ENCODE measurements around the gene KCNF1.

Gene KCNF1

GRCh38 chr2:10879624-10880585 lies 31.8 kb upstream of the KCNF1 start:
- no peak for DNase-seq
- H3K4me3 ChIP-seq (ENCODE audit: insufficient read depth, low read depth, low read length, poor library complexity, severe bottlenecking), result no peak overlapping the region
- no peak overlapping the region for H3K27ac ChIP-seq (ENCODE audit: insufficient read depth, low read length, poor library complexity, severe bottlenecking)
- H3K36me3 ChIP-seq (ENCODE audit: control insufficient read depth, insufficient read depth, low read length), result no peaks in the 10 kb centered on the region
- no peaks in the 10 kb centered on the region for H3K4me1 ChIP-seq (ENCODE audit: control insufficient read depth, insufficient read depth, low read length, poor library complexity, severe bottlenecking)
- H3K9me3 ChIP-seq (ENCODE audit: control insufficient read depth, low read length), result no peaks in the 10 kb centered on the region
- no peaks in the 10 kb centered on the region for H3K27me3 ChIP-seq (replicated peaks; ENCODE audit: control insufficient read depth, insufficient read depth, low read length, poor library complexity, severe bottlenecking)

- Histone ChIP-seq H3K27me3 (replicated peaks; ENCODE audit: control insufficient read depth, insufficient read depth, low read length, poor library complexity, severe bottlenecking) (no peaks in the 10 kb centered on the region), H3K4me3 (ENCODE audit: insufficient read depth, low read depth, low read length, poor library complexity, severe bottlenecking) (no peak overlapping the region), H3K9me3 (ENCODE audit: control insufficient read depth, low read length) (no peaks in the 10 kb centered on the region), H3K27ac (ENCODE audit: insufficient read depth, low read length, poor library complexity, severe bottlenecking) (no peak overlapping the region), H3K36me3 (ENCODE audit: control insufficient read depth, insufficient read depth, low read length) (no peaks in the 10 kb centered on the region), H3K4me1 (ENCODE audit: control insufficient read depth, insufficient read depth, low read length, poor library complexity, severe bottlenecking) (no peaks in the 10 kb centered on the region)
- DNase-seq, result peak in 1 of 3 donors; percentile 8
Observed at GRCh38 chr2:10880586-10881321, 31.0 kb upstream of the KCNF1 start.

- Histone ChIP-seq H3K4me1 (ENCODE audit: control insufficient read depth, insufficient read depth, low read length, poor library complexity, severe bottlenecking) (no peaks in the 10 kb centered on the region), H3K9me3 (ENCODE audit: control insufficient read depth, low read length) (no peaks in the 10 kb centered on the region), H3K36me3 (ENCODE audit: control insufficient read depth, insufficient read depth, low read length) (no peaks in the 10 kb centered on the region), H3K4me3 (ENCODE audit: insufficient read depth, low read depth, low read length, poor library complexity, severe bottlenecking) (no peak overlapping the region), H3K27ac (ENCODE audit: insufficient read depth, low read length, poor library complexity, severe bottlenecking) (no peak overlapping the region), H3K27me3 (replicated peaks; ENCODE audit: control insufficient read depth, insufficient read depth, low read length, poor library complexity, severe bottlenecking) (no peaks in the 10 kb centered on the region)
- no peak for DNase-seq
Observed at GRCh38 chr2:10882568-10882967, 29.2 kb upstream of the KCNF1 start.

GRCh38 chr2:10883066-10883465 lies 28.7 kb upstream of the KCNF1 start:
- H3K27me3 ChIP-seq (replicated peaks; ENCODE audit: control insufficient read depth, insufficient read depth, low read length, poor library complexity, severe bottlenecking), result no peaks in the 10 kb centered on the region
- H3K4me3 ChIP-seq (ENCODE audit: insufficient read depth, low read depth, low read length, poor library complexity, severe bottlenecking), result no peak overlapping the region
- H3K36me3 ChIP-seq (ENCODE audit: control insufficient read depth, insufficient read depth, low read length), result no peaks in the 10 kb centered on the region
- H3K27ac ChIP-seq (ENCODE audit: insufficient read depth, low read length, poor library complexity, severe bottlenecking), result no peak overlapping the region
- no peaks in the 10 kb centered on the region for H3K4me1 ChIP-seq (ENCODE audit: control insufficient read depth, insufficient read depth, low read length, poor library complexity, severe bottlenecking)
- no peaks in the 10 kb centered on the region for H3K9me3 ChIP-seq (ENCODE audit: control insufficient read depth, low read length)
- no peak for DNase-seq

- no peaks in the 10 kb centered on the region for H3K27me3 ChIP-seq (replicated peaks; ENCODE audit: control insufficient read depth, insufficient read depth, low read length, poor library complexity, severe bottlenecking)
- no peaks in the 10 kb centered on the region for H3K36me3 ChIP-seq (ENCODE audit: control insufficient read depth, insufficient read depth, low read length)
- H3K27ac ChIP-seq (ENCODE audit: insufficient read depth, low read length, poor library complexity, severe bottlenecking), result no peak overlapping the region
- no peaks in the 10 kb centered on the region for H3K4me1 ChIP-seq (ENCODE audit: control insufficient read depth, insufficient read depth, low read length, poor library complexity, severe bottlenecking)
- no peak overlapping the region for H3K4me3 ChIP-seq (ENCODE audit: insufficient read depth, low read depth, low read length, poor library complexity, severe bottlenecking)
- no peak for DNase-seq
- no peaks in the 10 kb centered on the region for H3K9me3 ChIP-seq (ENCODE audit: control insufficient read depth, low read length)
Observed at GRCh38 chr2:10883801-10884478, 27.8 kb upstream of the KCNF1 start.

- Histone ChIP-seq H3K27ac (ENCODE audit: insufficient read depth, low read length, poor library complexity, severe bottlenecking) (no peak overlapping the region), H3K4me3 (ENCODE audit: insufficient read depth, low read depth, low read length, poor library complexity, severe bottlenecking) (no peak overlapping the region), H3K4me1 (ENCODE audit: control insufficient read depth, insufficient read depth, low read length, poor library complexity, severe bottlenecking) (no peaks in the 10 kb centered on the region), H3K9me3 (ENCODE audit: control insufficient read depth, low read length) (no peaks in the 10 kb centered on the region), H3K36me3 (ENCODE audit: control insufficient read depth, insufficient read depth, low read length) (no peaks in the 10 kb centered on the region), H3K27me3 (replicated peaks; ENCODE audit: control insufficient read depth, insufficient read depth, low read length, poor library complexity, severe bottlenecking) (no peaks in the 10 kb centered on the region)
- DNase-seq, result no peak
Observed at GRCh38 chr2:10884574-10884975, 27.2 kb upstream of the KCNF1 start.

GRCh38 chr2:10885094-10885860 lies 26.5 kb upstream of the KCNF1 start:
- no peak overlapping the region for H3K4me3 ChIP-seq (ENCODE audit: insufficient read depth, low read depth, low read length, poor library complexity, severe bottlenecking)
- H3K4me1 ChIP-seq (ENCODE audit: control insufficient read depth, insufficient read depth, low read length, poor library complexity, severe bottlenecking), result no peaks in the 10 kb centered on the region
- H3K36me3 ChIP-seq (ENCODE audit: control insufficient read depth, insufficient read depth, low read length), result no peaks in the 10 kb centered on the region
- no peak for DNase-seq
- H3K9me3 ChIP-seq (ENCODE audit: control insufficient read depth, low read length), result no peaks in the 10 kb centered on the region
- no peaks in the 10 kb centered on the region for H3K27me3 ChIP-seq (replicated peaks; ENCODE audit: control insufficient read depth, insufficient read depth, low read length, poor library complexity, severe bottlenecking)
- H3K27ac ChIP-seq (ENCODE audit: insufficient read depth, low read length, poor library complexity, severe bottlenecking), result no peak overlapping the region

GRCh38 chr2:10887476-10887875 lies 24.3 kb upstream of the KCNF1 start:
- Histone ChIP-seq H3K4me3 (ENCODE audit: insufficient read depth, low read depth, low read length, poor library complexity, severe bottlenecking) (no peak overlapping the region), H3K36me3 (ENCODE audit: control insufficient read depth, insufficient read depth, low read length) (no peaks in the 10 kb centered on the region), H3K9me3 (ENCODE audit: control insufficient read depth, low read length) (no peaks in the 10 kb centered on the region), H3K4me1 (ENCODE audit: control insufficient read depth, insufficient read depth, low read length, poor library complexity, severe bottlenecking) (no peaks in the 10 kb centered on the region), H3K27ac (ENCODE audit: insufficient read depth, low read length, poor library complexity, severe bottlenecking) (no peak overlapping the region), H3K27me3 (replicated peaks; ENCODE audit: control insufficient read depth, insufficient read depth, low read length, poor library complexity, severe bottlenecking) (no peaks in the 10 kb centered on the region)
- no peak for DNase-seq

GRCh38 chr2:10889651-10890215 lies 22.0 kb upstream of the KCNF1 start:
- H3K27me3 ChIP-seq (replicated peaks; ENCODE audit: control insufficient read depth, insufficient read depth, low read length, poor library complexity, severe bottlenecking), result no peaks in the 10 kb centered on the region
- H3K27ac ChIP-seq (ENCODE audit: insufficient read depth, low read length, poor library complexity, severe bottlenecking), result no peak overlapping the region
- no peak for DNase-seq
- no peaks in the 10 kb centered on the region for H3K9me3 ChIP-seq (ENCODE audit: control insufficient read depth, low read length)
- H3K36me3 ChIP-seq (ENCODE audit: control insufficient read depth, insufficient read depth, low read length), result no peaks in the 10 kb centered on the region
- H3K4me3 ChIP-seq (ENCODE audit: insufficient read depth, low read depth, low read length, poor library complexity, severe bottlenecking), result no peak overlapping the region
- no peaks in the 10 kb centered on the region for H3K4me1 ChIP-seq (ENCODE audit: control insufficient read depth, insufficient read depth, low read length, poor library complexity, severe bottlenecking)
